SU-DHL-6 (cell line): ENCODE data around the gene ZNF480.
"Not testable (repeated sequence)": the region's sequence is repeated elsewhere in the genome, so short reads cannot be mapped to it uniquely, and the experiment has no call there.

Experiments used
- H2AFZ ChIP-seq: fragments of 200-600 bp; sonication (generic); 2 replicates; pipeline ENCODE4 v1.6.1; 2014; ENCODE audit warnings: low read depth, mild to moderate bottlenecking, moderate library complexity, mixed read lengths, antibody characterized with exemption, low read length; ENCODE audit not compliant: severe bottlenecking
- H3F3A ChIP-seq: fragments of 200-600 bp; shearing (Covaris generic); 2 replicates; pipeline ENCODE4 v1.6.0; 2016; ENCODE audit warnings: antibody characterized with exemption, mild to moderate bottlenecking; ENCODE audit not compliant: insufficient read depth
- H3K27ac ChIP-seq: fragments of 200-600 bp; sonication (generic); 2 replicates; pipeline ENCODE4 v1.5.1; 2016; ENCODE audit warnings: low read depth, mild to moderate bottlenecking, low read length, moderate library complexity, mixed read lengths
- H3K27me3 ChIP-seq: fragments of 200-600 bp; sonication (generic), shearing (Covaris generic); 2 replicates; pipeline ENCODE4 v1.6.0; 2014; ENCODE audit warnings: mild to moderate bottlenecking, low read length
- H3K36me3 ChIP-seq: fragments of 200-600 bp; sonication (generic); 2 replicates; pipeline ENCODE4 v1.6.1; 2014; ENCODE audit warnings: mild to moderate bottlenecking, low read length, mixed read lengths
- H3K4me2 ChIP-seq: fragments of 300-600, 200-600 bp; shearing (Covaris generic), sonication (generic); 2 replicates; pipeline ENCODE4 v1.6.0; 2014; ENCODE audit warnings: low read length, low read depth, mild to moderate bottlenecking; ENCODE audit not compliant: poor library complexity, severe bottlenecking
- H3K4me3 ChIP-seq: fragments of 200-600 bp; sonication (generic); 2 replicates; pipeline ENCODE4 v1.5.1; 2014; ENCODE audit warnings: antibody characterized with exemption, low read length, mild to moderate bottlenecking, mixed read lengths; ENCODE audit not compliant: insufficient read depth, poor library complexity, severe bottlenecking
- H3K79me2 ChIP-seq: fragments of 200-600 bp; sonication (generic); 2 replicates; pipeline ENCODE4 v1.6.1; 2014; ENCODE audit warnings: mild to moderate bottlenecking, low read length, moderate library complexity; ENCODE audit not compliant: insufficient read depth
- H3K9ac ChIP-seq: fragments of 200-600 bp; sonication (generic); 2 replicates; pipeline ENCODE4 v1.7.0; 2014; ENCODE audit warnings: mild to moderate bottlenecking, low read length
- H3K9me2 ChIP-seq: fragments of 200-600 bp; sonication (generic); replicated peaks from 2 replicates; pipeline ENCODE4 v1.6.1; 2014; ENCODE audit warnings: low read length; ENCODE audit not compliant: insufficient read depth
- H3K9me3 ChIP-seq: fragments of 200-600 bp; sonication (generic); 2 replicates; pipeline ENCODE4 v1.6.1; 2014; ENCODE audit warnings: low read length, mixed read lengths; ENCODE audit not compliant: insufficient read depth
- H4K20me1 ChIP-seq: fragments of 200-600 bp; sonication (generic); 2 replicates; pipeline ENCODE4 v1.6.1; 2014; ENCODE audit warnings: low read depth, mild to moderate bottlenecking, antibody characterized with exemption, low read length, moderate library complexity, mixed read lengths
- EZH2phosphoT487 ChIP-seq: fragments of 200-600 bp; sonication (generic), shearing (Covaris generic); conservative IDR thresholded peaks from 2 replicates; pipeline ENCODE4 v1.6.1; 2018; ENCODE audit warnings: mild to moderate bottlenecking, antibody characterized with exemption, low read length, moderate library complexity, mixed read lengths
- TF ChIP-seq, protein P1 (sequence below): fragments of 200-600 bp; sonication (generic); IDR thresholded peaks from one replicate; pipeline ENCODE4 v1.5.1; 2017; ENCODE audit warnings: antibody characterized with exemption, mild to moderate bottlenecking, low read length, moderate library complexity; ENCODE audit not compliant: insufficient read depth, poor library complexity, severe bottlenecking

Gene ZNF480

DNA sequence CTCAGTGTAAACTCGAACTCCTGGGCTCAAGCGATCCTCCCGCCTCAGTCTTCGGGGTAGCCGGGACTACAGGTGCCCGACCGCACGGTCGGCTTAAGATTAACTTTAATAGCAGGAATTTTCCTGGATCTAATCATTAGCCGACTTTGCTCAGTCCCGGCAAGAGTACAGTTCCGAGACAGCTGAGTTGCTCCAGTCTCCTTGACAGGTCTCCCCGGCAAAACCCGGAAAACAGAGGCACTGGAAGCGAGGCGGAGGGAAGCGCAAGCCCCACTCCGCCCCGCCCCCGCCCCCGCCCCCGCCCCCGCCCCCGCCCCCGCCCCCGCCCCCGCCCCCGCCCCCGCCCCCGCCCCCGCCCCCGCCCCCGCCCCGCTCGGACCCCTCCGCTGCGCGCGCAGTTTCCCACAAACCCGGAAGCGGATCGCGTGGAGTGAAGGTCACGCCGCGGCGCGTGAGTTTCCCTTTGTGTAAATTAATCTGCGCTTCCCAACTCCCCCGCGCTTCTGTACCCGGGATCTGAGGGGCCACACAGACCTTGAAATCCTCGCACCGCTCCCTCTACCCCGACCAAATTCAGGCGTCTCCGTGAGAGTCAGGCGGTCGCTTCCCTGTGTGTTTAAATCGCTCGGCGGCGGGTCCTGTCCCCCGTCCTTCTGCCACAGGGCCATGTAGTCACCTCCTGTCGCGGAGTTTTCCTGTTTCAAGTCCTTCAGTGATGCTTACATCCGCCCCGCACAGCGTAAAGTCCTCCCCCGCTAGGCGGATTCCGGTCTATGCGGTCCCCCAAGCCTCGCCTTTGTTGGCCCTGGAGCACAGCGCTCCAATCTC is at the start of gene ZNF480:
ZNF480 (plus strand) TSS at position 397 of the 828 bp plus-strand sequence. CDS start 3,244 bp downstream, outside the sequence.
- peaks cover 20% of the 10 kb centered on the region; the same call in 1 of the 2 replicates for H3K9me3 ChIP-seq

DNA sequence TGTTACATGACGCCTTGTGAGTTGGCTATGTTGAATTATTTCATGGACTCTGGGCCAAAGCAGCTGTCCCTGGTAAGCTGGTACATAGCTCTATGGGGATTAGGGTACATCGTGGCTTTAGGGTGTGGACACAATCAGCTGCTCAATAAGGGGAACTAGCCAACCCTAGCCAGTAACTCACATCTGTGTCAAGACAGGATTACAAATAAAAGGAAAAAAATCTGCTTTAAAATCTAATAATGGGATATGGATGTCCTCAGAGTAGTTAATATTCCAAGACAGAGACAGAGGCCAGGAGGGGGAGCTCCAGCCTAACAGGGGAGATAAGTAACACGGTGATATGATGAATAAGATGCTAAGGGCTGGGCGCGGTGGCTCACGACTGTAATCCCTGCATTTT is 48.7 kb upstream of the ZNF480 start:
- Histone ChIP-seq H3K4me2 (no peak overlapping the region), H3K9me2 (no peaks in the 10 kb centered on the region), H2AFZ (no peak overlapping the region), H3K27me3 (no peaks in the 10 kb centered on the region), H3K4me3 (no peak overlapping the region), H3K9me3 (no peaks in the 10 kb centered on the region), H3K36me3 (no peaks in the 10 kb centered on the region), H3K9ac (no peak overlapping the region), H3F3A (no peaks in the 10 kb centered on the region), H3K27ac (no peak overlapping the region), H3K79me2 (no peaks in the 10 kb centered on the region), H4K20me1 (no peaks in the 10 kb centered on the region)
- no peak for TF ChIP-seq EZH2phosphoT487
- TF ChIP-seq, protein P1, sequence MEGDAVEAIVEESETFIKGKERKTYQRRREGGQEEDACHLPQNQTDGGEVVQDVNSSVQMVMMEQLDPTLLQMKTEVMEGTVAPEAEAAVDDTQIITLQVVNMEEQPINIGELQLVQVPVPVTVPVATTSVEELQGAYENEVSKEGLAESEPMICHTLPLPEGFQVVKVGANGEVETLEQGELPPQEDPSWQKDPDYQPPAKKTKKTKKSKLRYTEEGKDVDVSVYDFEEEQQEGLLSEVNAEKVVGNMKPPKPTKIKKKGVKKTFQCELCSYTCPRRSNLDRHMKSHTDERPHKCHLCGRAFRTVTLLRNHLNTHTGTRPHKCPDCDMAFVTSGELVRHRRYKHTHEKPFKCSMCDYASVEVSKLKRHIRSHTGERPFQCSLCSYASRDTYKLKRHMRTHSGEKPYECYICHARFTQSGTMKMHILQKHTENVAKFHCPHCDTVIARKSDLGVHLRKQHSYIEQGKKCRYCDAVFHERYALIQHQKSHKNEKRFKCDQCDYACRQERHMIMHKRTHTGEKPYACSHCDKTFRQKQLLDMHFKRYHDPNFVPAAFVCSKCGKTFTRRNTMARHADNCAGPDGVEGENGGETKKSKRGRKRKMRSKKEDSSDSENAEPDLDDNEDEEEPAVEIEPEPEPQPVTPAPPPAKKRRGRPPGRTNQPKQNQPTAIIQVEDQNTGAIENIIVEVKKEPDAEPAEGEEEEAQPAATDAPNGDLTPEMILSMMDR: peak; percentile 60

More for the DNA sequence above, at the start of gene ZNF480:
- Histone ChIP-seq H3K9me2 (no peaks in the 10 kb centered on the region), H3K27me3 (no peaks in the 10 kb centered on the region), H3K4me2 (peak within 1 kb of the TSS; percentile 98), H2AFZ (peak within 1 kb of the TSS; percentile 90), H3K9ac (peak within 1 kb of the TSS; percentile 98), H3F3A (no peaks in the 10 kb centered on the region), H3K79me2 (peaks cover 32% of the 10 kb centered on the region), H3K4me3 (peak within 1 kb of the TSS; percentile 98), H3K27ac (peak within 1 kb of the TSS; percentile 74), H4K20me1 (0 out of 2 replicates have a peak, but pooled peaks cover 2% of the 10 kb centered on the region), H3K36me3 (peaks cover 30% of the 10 kb centered on the region)
- TF ChIP-seq, protein P1: no peak
- no peak for TF ChIP-seq EZH2phosphoT487

DNA sequence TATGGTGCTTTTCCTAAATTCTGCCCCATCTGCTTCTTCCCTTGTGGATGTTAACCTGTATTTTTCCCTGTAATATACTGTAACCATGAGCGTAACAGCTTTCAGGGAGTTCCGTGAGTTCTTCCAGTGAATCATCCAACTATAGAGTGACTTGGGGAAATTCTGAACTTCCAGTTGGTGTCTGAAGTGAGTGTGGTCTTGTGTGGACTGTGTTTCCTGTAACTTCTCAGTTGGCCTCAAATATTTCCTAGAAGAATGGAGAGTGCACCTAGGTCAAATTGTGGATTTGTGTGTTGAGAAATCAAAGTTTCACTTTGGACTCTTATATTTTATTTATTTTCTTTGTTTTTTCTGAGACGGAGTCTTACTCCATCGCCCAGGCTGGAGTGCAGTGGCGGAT is 38.5 kb upstream of the ZNF480 start:
- Histone ChIP-seq H3K9me2 (no peaks in the 10 kb centered on the region), H3K9ac (no peak overlapping the region)
- TF ChIP-seq, protein P1: no peak
- no peak for TF ChIP-seq EZH2phosphoT487

DNA sequence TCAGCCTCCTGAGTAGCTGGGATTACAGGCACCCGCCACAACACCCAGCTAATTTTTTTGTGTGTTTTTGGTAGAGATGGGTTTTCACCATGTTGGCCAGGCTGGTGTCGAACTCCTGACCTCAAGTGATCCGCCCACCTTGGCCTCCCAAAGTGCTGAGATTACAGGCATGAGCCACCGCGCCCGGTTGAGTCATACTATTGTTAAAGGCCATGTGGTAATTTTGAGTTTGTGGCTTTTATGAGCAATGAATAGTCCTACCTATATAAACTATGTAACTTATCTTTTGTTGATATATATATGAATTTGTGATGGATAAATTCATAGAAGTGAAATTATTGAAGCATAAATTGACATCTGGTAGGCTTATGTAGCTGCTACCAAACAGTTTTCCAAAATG is 31.4 kb upstream of the ZNF480 start:
- H3K9ac ChIP-seq, H4K20me1 ChIP-seq, H3K36me3 ChIP-seq, H2AFZ ChIP-seq, H3K4me3 ChIP-seq, H3K9me2 ChIP-seq, H3K27ac ChIP-seq, H3F3A ChIP-seq, H3K9me3 ChIP-seq, H3K4me2 ChIP-seq, H3K27me3 ChIP-seq: not testable (repeated sequence)
- peaks cover 11% of the 10 kb centered on the region for H3K79me2 ChIP-seq

More for the DNA sequence above, 38.5 kb upstream of the ZNF480 start:
- Histone ChIP-seq H3K36me3 (no peaks in the 10 kb centered on the region), H3K4me3 (no peak overlapping the region), H3K9me3 (no peaks in the 10 kb centered on the region), H3K27ac (no peak overlapping the region), H3K79me2 (no peaks in the 10 kb centered on the region), H3K27me3 (no peaks in the 10 kb centered on the region), H3F3A (no peaks in the 10 kb centered on the region), H4K20me1 (no peaks in the 10 kb centered on the region), H3K4me2 (no peak overlapping the region), H2AFZ (no peak overlapping the region)
